Prostate gland (tissue), 2 donors: ENCODE results near the gene NEURL1.

ENCODE experiments used
- POLR2A ChIP-seq: fragments of 450-650 bp; IDR thresholded peaks from one replicate; pipeline ENCODE4 v1.6.1; 2016; ENCODE audit warnings: antibody characterized with exemption, mild to moderate bottlenecking
- POLR2AphosphoS5 ChIP-seq: sonication (generic); formaldehyde crosslinking; IDR thresholded peaks from one replicate; pipeline ENCODE4 v1.6.1; 2017; ENCODE audit warnings: antibody characterized with exemption
- TF ChIP-seq, protein P1 (sequence below), 4 experiments: fragments of 200-600 bp in 2 of 4; fragments of 450-650 bp in 2 of 4; sonication (generic) in 2 of 4; IDR thresholded peaks; 1 replicate in 3 of 4; 2 replicates in 1 of 4; pipeline ENCODE4 v1.5.1; 2016 to 2019; ENCODE audit warnings: antibody characterized with exemption in 4 of 4, mild to moderate bottlenecking in 2 of 4, moderate library complexity in 2 of 4

DNA sequence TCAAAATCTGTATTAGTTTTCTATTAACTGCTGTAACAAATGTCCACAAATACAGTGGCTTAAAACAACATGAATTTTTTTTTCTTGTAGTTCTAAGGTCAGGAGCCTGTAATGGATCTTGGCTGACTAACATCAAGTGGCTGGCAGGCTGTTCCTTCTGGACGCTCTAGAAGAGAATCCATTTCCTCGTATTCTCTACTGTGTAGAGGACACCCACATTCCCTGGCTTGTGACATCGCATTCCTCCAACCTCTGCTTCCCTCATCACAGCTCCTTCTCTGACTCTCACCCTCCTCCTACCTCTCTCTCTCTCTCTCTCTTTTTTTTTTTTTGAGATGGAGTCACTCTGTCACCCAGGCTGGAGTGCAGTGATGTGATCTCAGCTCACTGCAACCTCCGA, 30.0 kb upstream of the NEURL1 start:
- TF ChIP-seq, protein P1, sequence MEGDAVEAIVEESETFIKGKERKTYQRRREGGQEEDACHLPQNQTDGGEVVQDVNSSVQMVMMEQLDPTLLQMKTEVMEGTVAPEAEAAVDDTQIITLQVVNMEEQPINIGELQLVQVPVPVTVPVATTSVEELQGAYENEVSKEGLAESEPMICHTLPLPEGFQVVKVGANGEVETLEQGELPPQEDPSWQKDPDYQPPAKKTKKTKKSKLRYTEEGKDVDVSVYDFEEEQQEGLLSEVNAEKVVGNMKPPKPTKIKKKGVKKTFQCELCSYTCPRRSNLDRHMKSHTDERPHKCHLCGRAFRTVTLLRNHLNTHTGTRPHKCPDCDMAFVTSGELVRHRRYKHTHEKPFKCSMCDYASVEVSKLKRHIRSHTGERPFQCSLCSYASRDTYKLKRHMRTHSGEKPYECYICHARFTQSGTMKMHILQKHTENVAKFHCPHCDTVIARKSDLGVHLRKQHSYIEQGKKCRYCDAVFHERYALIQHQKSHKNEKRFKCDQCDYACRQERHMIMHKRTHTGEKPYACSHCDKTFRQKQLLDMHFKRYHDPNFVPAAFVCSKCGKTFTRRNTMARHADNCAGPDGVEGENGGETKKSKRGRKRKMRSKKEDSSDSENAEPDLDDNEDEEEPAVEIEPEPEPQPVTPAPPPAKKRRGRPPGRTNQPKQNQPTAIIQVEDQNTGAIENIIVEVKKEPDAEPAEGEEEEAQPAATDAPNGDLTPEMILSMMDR (IDR thresholded peaks at IDR 0.05): no peak
- TF ChIP-seq POLR2A (no peak), POLR2AphosphoS5 (no peak)
